Neural cell (in vitro differentiated cells): ENCODE measurements around the gene CYGB.
"Not testable (repeated sequence)": the region's sequence is repeated elsewhere in the genome, so short reads cannot be mapped to it uniquely, and the experiment has no call there.

Source experiments
- CTCF ChIP-seq: fragments of 450-650 bp; IDR thresholded peaks from 2 replicates; pipeline ENCODE4 v1.5.1; 2014; ENCODE audit warnings: antibody characterized with exemption, mild to moderate bottlenecking, moderate library complexity; ENCODE audit not compliant: poor library complexity, severe bottlenecking
- EP300 ChIP-seq: fragments of 450-650 bp; conservative IDR thresholded peaks from 2 replicates; pipeline ENCODE4 v1.6.1; 2014; ENCODE audit warnings: antibody characterized with exemption, mild to moderate bottlenecking, moderate library complexity; ENCODE audit not compliant: poor library complexity, severe bottlenecking
- EZH2 ChIP-seq: fragments of 200-600, 300-800 bp; shearing (Covaris generic), sonication (generic); IDR thresholded peaks from 2 replicates; pipeline ENCODE4 v1.6.1; 2014; ENCODE audit warnings: antibody characterized with exemption, low read length, borderline replicate concordance, mild to moderate bottlenecking; ENCODE audit not compliant: insufficient read depth, poor library complexity, severe bottlenecking
- MXI1 ChIP-seq: fragments of 450-650 bp; conservative IDR thresholded peaks from 2 replicates; pipeline ENCODE4 v1.6.1; 2014; ENCODE audit warnings: antibody characterized with exemption, mild to moderate bottlenecking; ENCODE audit not compliant: poor library complexity, severe bottlenecking
- POLR2AphosphoS5 ChIP-seq: IDR thresholded peaks from 2 replicates; pipeline ENCODE4 v1.6.1; 2012
- RAD21 ChIP-seq: fragments of 450-650 bp; conservative IDR thresholded peaks from 2 replicates; pipeline ENCODE4 v1.6.1; 2014; ENCODE audit warnings: antibody characterized with exemption, mild to moderate bottlenecking, moderate library complexity
- REST ChIP-seq: IDR thresholded peaks from 2 replicates; pipeline ENCODE4 v1.6.1; 2012; ENCODE audit warnings: borderline replicate concordance
- TAF1 ChIP-seq: IDR thresholded peaks from 2 replicates; pipeline ENCODE4 v1.6.1; 2012; ENCODE audit warnings: low read depth

GRCh38 chr17:76525513-76525833, 12.0 kb downstream of the CYGB start:
- not testable (repeated sequence) for TF ChIP-seq RAD21, CTCF, POLR2AphosphoS5, EP300, REST, MXI1, EZH2, TAF1
